DMS79 (cell line): ENCODE measurements around the gene CTNND2.
A peak's percentile ranks its signal among the peaks of the same experiment; 100 is the strongest.
"Not testable (repeated sequence)": the region's sequence is repeated elsewhere in the genome, so short reads cannot be mapped to it uniquely, and the experiment has no call there.

ENCODE experiments used
- DNase-seq: peaks from one replicate; lab custom pipeline; 2025; lab: John Stamatoyannopoulos, UW

The CTNND2 gene

GRCh38 chr5:11313694-11314093, 590.6 kb downstream of the CTNND2 start:
- DNase-seq: not testable (repeated sequence)

GRCh38 chr5:11311731-11312130, 592.5 kb downstream of the CTNND2 start:
- DNase-seq: no peak

- no peak for DNase-seq
Measured at GRCh38 chr5:11311272-11311671, 593.0 kb downstream of the CTNND2 start.

GRCh38 chr5:11310158-11310557, 594.1 kb downstream of the CTNND2 start:
- DNase-seq: no peak

GRCh38 chr5:11306365-11306764, 597.9 kb downstream of the CTNND2 start:
- no peak for DNase-seq

GRCh38 chr5:11305245-11305644, 599.0 kb downstream of the CTNND2 start:
- peak; percentile 61 for DNase-seq

- DNase-seq: no peak
Measured at GRCh38 chr5:11304641-11305040, 599.6 kb downstream of the CTNND2 start.

- no peak for DNase-seq
Measured at GRCh38 chr5:11302663-11303062, 601.6 kb downstream of the CTNND2 start.

GRCh38 chr5:11301171-11301570, 603.1 kb downstream of the CTNND2 start:
- no peak for DNase-seq

GRCh38 chr5:11300736-11301135, 603.5 kb downstream of the CTNND2 start:
- DNase-seq: no peak

GRCh38 chr5:11298877-11299276, 605.4 kb downstream of the CTNND2 start:
- DNase-seq: no peak

GRCh38 chr5:11293523-11293922, 610.7 kb downstream of the CTNND2 start:
- DNase-seq: no peak

- DNase-seq: no peak
Measured at GRCh38 chr5:11292648-11293356, 611.4 kb downstream of the CTNND2 start.

GRCh38 chr5:11289733-11290132, 614.5 kb downstream of the CTNND2 start:
- no peak for DNase-seq

GRCh38 chr5:11289208-11289607, 615.0 kb downstream of the CTNND2 start:
- no peak for DNase-seq

- no peak for DNase-seq
Measured at GRCh38 chr5:11281842-11282241, 622.4 kb downstream of the CTNND2 start.

- DNase-seq: no peak
Measured at GRCh38 chr5:11277323-11277722, 626.9 kb downstream of the CTNND2 start.

GRCh38 chr5:11273180-11273903, 630.9 kb downstream of the CTNND2 start:
- peak; percentile 5 for DNase-seq

- no peak for DNase-seq
Measured at GRCh38 chr5:11269515-11269914, 634.7 kb downstream of the CTNND2 start.

- no peak for DNase-seq
Measured at GRCh38 chr5:11268891-11269290, 635.4 kb downstream of the CTNND2 start.

- DNase-seq: no peak
Measured at GRCh38 chr5:11266331-11266730, 637.9 kb downstream of the CTNND2 start.

- no peak for DNase-seq
Measured at GRCh38 chr5:11261241-11261640, 643.0 kb downstream of the CTNND2 start.

GRCh38 chr5:11258001-11258400, 646.2 kb downstream of the CTNND2 start:
- no peak for DNase-seq

- no peak for DNase-seq
Measured at GRCh38 chr5:11252523-11252922, 651.7 kb downstream of the CTNND2 start.
